GM12878 (cell line): ENCODE data around the gene UBE2E2. TPM values are rescaled to one million over a fixed set of nuclear protein-coding genes. Genes with fewer than 3 reads are reported as not detected.

Experiments used
- ATAC-seq: fragments of 200-7000 bp; cut with Tn5 transposase; 3 replicates; pipeline ENCODE4 v1.9.1; 2020; ENCODE audit warnings: mild to moderate bottlenecking, moderate library complexity
- BruUV-seq: library from RNA; stranded (reverse); fragments of 400-500 nt; replicated peaks from 2 replicates; lab custom pipeline; 2021; lab: Mats Ljungman, UMichigan
- CTCF ChIA-PET: fragments of 300-600 bp; sonication (Branson Sonifier 250); formaldehyde crosslinking; extraction: SDS; loops from one replicate; lab custom pipeline; 2021; ENCODE audit warnings: inconsistent platforms; lab: Yijun Ruan, JAX
- POLR2A ChIA-PET: fragments of 350-600 bp; formaldehyde crosslinking; extraction: SDS; loops from one replicate; lab custom pipeline; 2021; ENCODE audit warnings: inconsistent platforms; lab: Charles Lee
- RAD21 ChIA-PET: fragments of 300-600 bp; sonication (Branson Sonifier 250); formaldehyde crosslinking; loops from one replicate; lab custom pipeline; 2023; ENCODE audit warnings: antibody characterized with exemption; ENCODE audit not compliant: unreplicated experiment; lab: Charles Lee
- SMC1A ChIA-PET: fragments of 300-600 bp; sonication (Branson Sonifier 250); formaldehyde crosslinking; loops from one replicate; lab custom pipeline; 2023; ENCODE audit not compliant: unreplicated experiment, uncharacterized antibody; lab: Charles Lee
- DNase-seq: peaks from one replicate; pipeline ENCODE4 v3.0.0-alpha.2; 2011; ENCODE audit warnings: low read depth, low spot score
- FAIRE-seq: peaks from 3 replicates; lab custom pipeline; 2011; peaks lifted over from hg19 to GRCh38; lab: Jason Lieb, UNC
- H2AFZ ChIP-seq: 2 replicates; pipeline ENCODE4 v1.6.0; 2011; ENCODE audit warnings: low read depth, low read length, control low read depth; ENCODE audit not compliant: control insufficient read depth
- H3K27ac ChIP-seq: 2 replicates; pipeline ENCODE4 v1.5.1; 2011; ENCODE audit warnings: control low read depth; ENCODE audit not compliant: control insufficient read depth, insufficient read depth
- H3K27me3 ChIP-seq, 2 experiments: replicated peaks in 1 of 2; 2 replicates each; pipeline versions ENCODE4 v1.6.0 to v1.6.1; 2011; ENCODE audit warnings: low read length in 1 of 2; ENCODE audit not compliant: control insufficient read depth in 2 of 2, insufficient read depth in 2 of 2
- H3K36me3 ChIP-seq, 2 experiments: 2 replicates each; pipeline ENCODE4 v1.5.1; 2011; ENCODE audit warnings: low read length in 1 of 2; ENCODE audit not compliant: control insufficient read depth in 2 of 2, insufficient read depth in 2 of 2
- H3K4me1 ChIP-seq: 2 replicates; pipeline ENCODE4 v1.6.1; 2011; ENCODE audit warnings: mild to moderate bottlenecking, low read length, moderate library complexity, mixed read lengths; ENCODE audit not compliant: control insufficient read depth, insufficient read depth
- H3K4me2 ChIP-seq: 2 replicates; pipeline ENCODE4 v1.6.0; 2011; ENCODE audit warnings: control low read depth; ENCODE audit not compliant: control insufficient read depth, insufficient read depth
- H3K4me3 ChIP-seq: fragments of 200-600 bp; sonication (generic); 2 replicates; pipeline ENCODE4 v1.5.1; 2016
- H3K79me2 ChIP-seq: 2 replicates; pipeline ENCODE4 v1.6.0; 2011; ENCODE audit warnings: low read length; ENCODE audit not compliant: control insufficient read depth, insufficient read depth
- H3K9ac ChIP-seq: 2 replicates; pipeline ENCODE4 v1.8.0; 2011; ENCODE audit warnings: low read length, control low read depth, mixed read lengths; ENCODE audit not compliant: control insufficient read depth, insufficient read depth
- H3K9me3 ChIP-seq: replicated peaks from 3 replicates; pipeline ENCODE4 v1.5.1; 2011; ENCODE audit warnings: mild to moderate bottlenecking, low read length; ENCODE audit not compliant: control insufficient read depth, insufficient read depth
- H4K20me1 ChIP-seq: 2 replicates; pipeline ENCODE4 v1.6.0; 2011; ENCODE audit not compliant: control insufficient read depth, insufficient read depth
- CHD4 ChIP-seq: fragments of 200-600 bp; sonication (generic); IDR thresholded peaks from 2 replicates; pipeline ENCODE4 v1.6.1; 2016; ENCODE audit warnings: mild to moderate bottlenecking
- EP300 ChIP-seq, 2 experiments: fragments of 150-350 bp in 1 of 2; IDR thresholded peaks; 2 replicates each; pipeline ENCODE4 v1.6.1; 2011 to 2012; ENCODE audit warnings: low read depth in 2 of 2, low read length in 2 of 2, borderline replicate concordance in 1 of 2, improper control_type of control experiment in 1 of 2, inconsistent platforms in 1 of 2; ENCODE audit not compliant: control insufficient read depth in 1 of 2
- IKZF1 ChIP-seq: fragments of 450-650 bp; conservative IDR thresholded peaks from 2 replicates; pipeline ENCODE4 v1.6.1; 2017; ENCODE audit warnings: antibody characterized with exemption, mild to moderate bottlenecking
- NRF1 ChIP-seq: conservative IDR thresholded peaks from 2 replicates; pipeline ENCODE4 v1.6.1; 2011; ENCODE audit warnings: mild to moderate bottlenecking, low read depth, low read length, improper control_type of control experiment
- RUNX3 ChIP-seq: IDR thresholded peaks from 2 replicates; pipeline ENCODE4 v1.6.1; 2012; ENCODE audit warnings: low read length, inconsistent platforms
- SPI1 ChIP-seq: IDR thresholded peaks from 2 replicates; pipeline ENCODE4 v1.6.1; 2011; ENCODE audit warnings: low read depth, mild to moderate bottlenecking, low read length, moderate library complexity, borderline replicate concordance; ENCODE audit not compliant: insufficient read depth
- TBL1XR1 ChIP-seq: IDR thresholded peaks from 2 replicates; pipeline ENCODE4 v1.6.1; 2012; ENCODE audit warnings: low read depth, low read length, improper control_type of control experiment
- TCF12 ChIP-seq: IDR thresholded peaks from 2 replicates; pipeline ENCODE4 v1.6.1; 2011; ENCODE audit warnings: low read depth, mild to moderate bottlenecking, low read length
- TCF3 ChIP-seq: IDR thresholded peaks from 2 replicates; pipeline ENCODE4 v1.6.1; 2012; ENCODE audit warnings: low read depth, mild to moderate bottlenecking, low read length, borderline replicate concordance; ENCODE audit not compliant: insufficient read depth
- WGBS: methylation state at CpG from one replicate; pipeline ENCODE4 v1.1.6; 2016; ENCODE audit warnings: low lambda C conversion rate; ENCODE audit not compliant: insufficient replicate concordance, insufficient coverage; ENCODE audit errors: missing lambda C conversion rate; 5-methylcytosine and 5-hydroxymethylcytosine counted together
- in situ Hi-C: fragments of 300-500 bp; cut with MboI; formaldehyde crosslinking; loops from 9 replicates; pipeline ENCODE4 v1.14.3; 2018; ENCODE audit warnings: mixed read lengths
- intact Hi-C: fragments of 100-400 bp; cut with micrococcal nuclease; formaldehyde crosslinking; loops from one replicate; pipeline ENCODE4 v1.14.2; 2022; ENCODE audit not compliant: unreplicated experiment
- polyA plus RNA-seq, 11 experiments: library from polyadenylated mRNA; depleted of rRNA in 4 of 11; unstranded in 6 of 11; stranded (reverse) in 5 of 11; fragments of >200 nt; fragmentation: Nextera tagmentation in 4 of 11; fragmentation: Illumina TruSeq in 1 of 11; extraction: Ambion mirVana in 4 of 11; extraction: Trizol in 1 of 11; gene quantifications; 1 replicate in 1 of 11; 2 replicates in 10 of 11; pipeline versions ENCODE4 v1.2.1 to v1.2.3, GENCODE V29; 2011 to 2016; ENCODE audit warnings: inconsistent platforms in 2 of 11, missing spikeins in 2 of 11, low read depth in 1 of 11
- total RNA-seq, 4 experiments: library from RNA; depleted of rRNA in 3 of 4; stranded (reverse); fragments of >200 nt in 3 of 4; fragmentation: Illumina TruSeq in 1 of 4; extraction: Trizol in 1 of 4; gene quantifications; 2 replicates each; pipeline versions ENCODE4 v1.2.1 to v1.2.3, GENCODE V29; 2013 to 2021

The UBE2E2 gene
- total and polyA plus RNA-seq, 10 of the 15 experiments (the other 5 are each of a cell fraction or from before 2014, with no cell fraction given): 8.7 to 71.0 (median 36.4) TPM

DNA sequence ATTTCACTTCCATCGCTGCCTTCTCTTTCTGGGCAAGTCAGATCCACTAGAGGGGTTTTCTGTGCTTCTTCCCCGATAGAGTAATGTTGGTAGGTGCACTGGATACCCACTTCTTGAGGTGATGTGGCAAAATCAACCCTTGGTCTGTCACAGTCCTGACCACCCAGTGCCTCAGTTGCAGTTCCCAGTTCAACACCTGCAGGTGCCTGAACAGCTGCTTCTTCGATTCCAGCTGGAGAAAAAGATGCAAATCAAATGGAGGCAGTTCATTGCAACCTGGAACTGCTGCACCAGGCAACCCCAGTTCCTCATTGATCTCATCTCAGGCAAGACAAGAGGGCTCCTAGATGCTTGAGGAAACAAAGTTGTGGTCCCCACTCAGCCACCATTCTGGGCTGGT is 186.6 kb downstream of the UBE2E2 start:
- H3K4me2 ChIP-seq: no peak overlapping the region
- H3K79me2 ChIP-seq: no peaks in the 10 kb centered on the region; the same call in 1 of the 2 replicates
- ChIA-PET CTCF (interaction anchor here (0.6 kb wide), 1 partner anchor 395 kb away, joined by 3 read pairs; no protein-coding TSS in a partner anchor), POLR2A (no interaction called here), RAD21 (interaction anchor here (1.0 kb wide), 1 partner anchor 183 kb away, joined by 3 read pairs; no protein-coding TSS in a partner anchor), SMC1A (interaction anchor here (1.2 to 2.9 kb wide), 4 partner anchors 11 to 48 kb away, joined by 3 to 19 read pairs (median 4); no protein-coding TSS in a partner anchor)
- no peak overlapping the region for H2AFZ ChIP-seq
- no peaks in the 10 kb centered on the region for H3K36me3 ChIP-seq
- ATAC-seq: peak; percentile 23; the same call in 1 of the 3 replicates
- 0 out of 2 replicates have a peak, but pooled peaks have one; percentile 12 for TF ChIP-seq RUNX3
- no peak for TF ChIP-seq TBL1XR1
- TF ChIP-seq EP300 (IDR thresholded peaks at IDR 0.05; ENCODE audit: borderline replicate concordance in 1 of 2, control insufficient read depth in 1 of 2, low read depth in 2 of 2, low read length in 2 of 2): no peak
- TF ChIP-seq CHD4: no peak
- TF ChIP-seq TCF3: peak; percentile 55; the same call in 1 of the 2 replicates
- TF ChIP-seq IKZF1: no peak
- peak; percentile 69; the same call in 1 of the 2 replicates for TF ChIP-seq TCF12
- TF ChIP-seq NRF1: no peak
- TF ChIP-seq SPI1: peak; percentile 47; the same call in 1 of the 2 replicates
- no peak overlapping the region for H3K9ac ChIP-seq
- no peaks in the 10 kb centered on the region for H4K20me1 ChIP-seq
- H3K27me3 ChIP-seq: no peaks in the 10 kb centered on the region
- no peak for FAIRE-seq
- in situ Hi-C loops: no loop called here
- H3K27ac ChIP-seq: no peak overlapping the region
- BruUV-seq: no TSS peak
- no peak overlapping the region for H3K4me3 ChIP-seq
- H3K9me3 ChIP-seq: no peaks in the 10 kb centered on the region
- H3K4me1 ChIP-seq: peaks cover 13% of the 10 kb centered on the region
- 32% methylated on average over 3 of the region's 3 CpGs for WGBS
- DNase-seq: no peak
- intact Hi-C loops: no loop called here
